Body of pancreas (tissue), 4 donors: ENCODE data around the gene TPR.

Experiments
- POLR2A ChIP-seq, 3 donors: fragments of 450-650 bp; IDR thresholded peaks; one replicate each; pipeline ENCODE4 v1.6.1; 2016; ENCODE audit warnings: antibody characterized with exemption in 3 of 3, mild to moderate bottlenecking in 2 of 3
- TF ChIP-seq, protein P1 (sequence below), 7 experiments: fragments of 450-650 bp in 4 of 7; fragments of 200-600 bp in 3 of 7; sonication (generic) in 3 of 7; IDR thresholded peaks; one replicate each; pipeline ENCODE4 v1.5.1; 2016 to 2019; ENCODE audit warnings: antibody characterized with exemption in 7 of 7

DNA sequence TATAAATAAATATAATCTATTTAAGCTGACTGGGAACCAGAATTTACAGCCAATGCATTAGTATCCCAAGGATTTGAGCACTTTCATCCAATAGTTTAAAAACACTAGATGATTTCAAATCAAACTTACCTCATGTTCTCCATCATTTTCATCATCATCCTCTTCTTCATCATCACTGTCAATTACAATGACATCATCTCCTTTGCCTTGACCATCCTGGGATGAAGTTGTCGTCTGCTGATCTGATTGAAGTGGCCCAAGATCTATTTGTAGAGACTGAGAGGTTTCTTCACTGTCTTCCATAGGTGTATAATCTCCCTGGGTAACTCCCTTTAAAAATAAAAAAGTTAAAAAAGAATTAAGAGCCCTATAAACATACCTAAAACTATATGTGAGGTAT is 47.7 kb downstream of the TPR start:
- no peak for TF ChIP-seq POLR2A (IDR thresholded peaks at IDR 0.05)
- TF ChIP-seq, protein P1, sequence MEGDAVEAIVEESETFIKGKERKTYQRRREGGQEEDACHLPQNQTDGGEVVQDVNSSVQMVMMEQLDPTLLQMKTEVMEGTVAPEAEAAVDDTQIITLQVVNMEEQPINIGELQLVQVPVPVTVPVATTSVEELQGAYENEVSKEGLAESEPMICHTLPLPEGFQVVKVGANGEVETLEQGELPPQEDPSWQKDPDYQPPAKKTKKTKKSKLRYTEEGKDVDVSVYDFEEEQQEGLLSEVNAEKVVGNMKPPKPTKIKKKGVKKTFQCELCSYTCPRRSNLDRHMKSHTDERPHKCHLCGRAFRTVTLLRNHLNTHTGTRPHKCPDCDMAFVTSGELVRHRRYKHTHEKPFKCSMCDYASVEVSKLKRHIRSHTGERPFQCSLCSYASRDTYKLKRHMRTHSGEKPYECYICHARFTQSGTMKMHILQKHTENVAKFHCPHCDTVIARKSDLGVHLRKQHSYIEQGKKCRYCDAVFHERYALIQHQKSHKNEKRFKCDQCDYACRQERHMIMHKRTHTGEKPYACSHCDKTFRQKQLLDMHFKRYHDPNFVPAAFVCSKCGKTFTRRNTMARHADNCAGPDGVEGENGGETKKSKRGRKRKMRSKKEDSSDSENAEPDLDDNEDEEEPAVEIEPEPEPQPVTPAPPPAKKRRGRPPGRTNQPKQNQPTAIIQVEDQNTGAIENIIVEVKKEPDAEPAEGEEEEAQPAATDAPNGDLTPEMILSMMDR (IDR thresholded peaks at IDR 0.05) = no peak
